Measurements from ENCODE around the gene MPZL3. TPM values are rescaled to one million over a fixed set of nuclear protein-coding genes. Genes with fewer than 3 reads are reported as not detected.
"Not testable (repeated sequence)": the region's sequence is repeated elsewhere in the genome, so short reads cannot be mapped to it uniquely, and the experiment has no call there.

Gene MPZL3
- total RNA-seq, 1 donor from 2014 or later = 8.5 TPM

GRCh38 chr11:118193910-118194566 is 58.1 kb downstream of the MPZL3 start:
- TF ChIP-seq EZH2 (IDR thresholded peaks at IDR 0.05; ENCODE audit: insufficient read depth, low read length) (no peak), CTCF (IDR thresholded peaks at IDR 0.05; ENCODE audit: insufficient read depth, low read depth, low read length) (no peak)
- no peaks in the 10 kb centered on the region for H3K4me1 ChIP-seq (ENCODE audit: insufficient read depth, low read length)
- no peak overlapping the region for H3K9ac ChIP-seq (ENCODE audit: low read length)
- H3K4me2 ChIP-seq (ENCODE audit: low read length) = no peak overlapping the region
- Mint-ChIP-seq H3K4me3 (ENCODE audit: unreplicated experiment) (no peak overlapping the region), H3K9me3 (ENCODE audit: unreplicated experiment) (peaks cover 3% of the 10 kb centered on the region), H3K4me1 (ENCODE audit: low read depth, unreplicated experiment) (peaks cover 13% of the 10 kb centered on the region), H3K27ac (ENCODE audit: unreplicated experiment) (no peak overlapping the region), H3K36me3 (ENCODE audit: low read depth, unreplicated experiment) (no peaks in the 10 kb centered on the region), H3K27me3 (ENCODE audit: low read depth, unreplicated experiment) (peaks cover 5% of the 10 kb centered on the region)
- no peak overlapping the region for H2AFZ ChIP-seq (ENCODE audit: low read depth, low read length)
- FAIRE-seq (no peak), DNase-seq (ENCODE audit: low read depth) (no peak)
- no peak overlapping the region for H3K4me3 ChIP-seq (ENCODE audit: insufficient read depth, low read depth, low read length)
- H3K36me3 ChIP-seq (ENCODE audit: insufficient read depth, low read length) = no peaks in the 10 kb centered on the region
- no peaks in the 10 kb centered on the region for H4K20me1 ChIP-seq (ENCODE audit: insufficient read depth, low read length)
- H3K9me3 ChIP-seq (ENCODE audit: insufficient read depth, low read depth, low read length) = no peaks in the 10 kb centered on the region
- no peak overlapping the region for H3K27ac ChIP-seq (ENCODE audit: low read depth, low read length)
- H3K27me3 ChIP-seq (ENCODE audit: insufficient read depth, low read length) = no peaks in the 10 kb centered on the region
- no peaks in the 10 kb centered on the region for H3K79me2 ChIP-seq (ENCODE audit: insufficient read depth, low read length)

- FAIRE-seq; H3K4me1 ChIP-seq (ENCODE audit: insufficient read depth, low read length); H3K79me2 ChIP-seq (ENCODE audit: insufficient read depth, low read length); H3K9me3 Mint-ChIP-seq (ENCODE audit: unreplicated experiment); H3K36me3 ChIP-seq (ENCODE audit: insufficient read depth, low read length); H4K20me1 ChIP-seq (ENCODE audit: insufficient read depth, low read length); H3K27ac Mint-ChIP-seq (ENCODE audit: unreplicated experiment); H3K9ac ChIP-seq (ENCODE audit: low read length); DNase-seq (ENCODE audit: low read depth); H2AFZ ChIP-seq (ENCODE audit: low read depth, low read length); H3K27me3 ChIP-seq (ENCODE audit: insufficient read depth, low read length); H3K9me3 ChIP-seq (ENCODE audit: insufficient read depth, low read depth, low read length); H3K4me3 ChIP-seq (ENCODE audit: insufficient read depth, low read depth, low read length); H3K4me3 Mint-ChIP-seq (ENCODE audit: unreplicated experiment); H3K4me2 ChIP-seq (ENCODE audit: low read length); H3K27ac ChIP-seq (ENCODE audit: low read depth, low read length); H3K27me3 Mint-ChIP-seq (ENCODE audit: low read depth, unreplicated experiment); H3K36me3 Mint-ChIP-seq (ENCODE audit: low read depth, unreplicated experiment): not testable (repeated sequence)
- peaks cover 13% of the 10 kb centered on the region for H3K4me1 Mint-ChIP-seq (ENCODE audit: low read depth, unreplicated experiment)
These were observed 59.3 kb downstream of the MPZL3 start for GRCh38 chr11:118192817-118193216.

GRCh38 chr11:118190942-118191506 is 61.1 kb downstream of the MPZL3 start:
- not testable (repeated sequence) for H3K9me3 ChIP-seq (ENCODE audit: insufficient read depth, low read depth, low read length); H3K36me3 ChIP-seq (ENCODE audit: insufficient read depth, low read length); DNase-seq (ENCODE audit: low read depth); H3K9ac ChIP-seq (ENCODE audit: low read length); H3K4me3 Mint-ChIP-seq (ENCODE audit: unreplicated experiment); H3K27ac Mint-ChIP-seq (ENCODE audit: unreplicated experiment); H4K20me1 ChIP-seq (ENCODE audit: insufficient read depth, low read length); H3K27me3 ChIP-seq (ENCODE audit: insufficient read depth, low read length); H2AFZ ChIP-seq (ENCODE audit: low read depth, low read length); H3K4me2 ChIP-seq (ENCODE audit: low read length); H3K4me3 ChIP-seq (ENCODE audit: insufficient read depth, low read depth, low read length); H3K79me2 ChIP-seq (ENCODE audit: insufficient read depth, low read length); FAIRE-seq; H3K4me1 ChIP-seq (ENCODE audit: insufficient read depth, low read length); H3K36me3 Mint-ChIP-seq (ENCODE audit: low read depth, unreplicated experiment); H3K27ac ChIP-seq (ENCODE audit: low read depth, low read length); H3K9me3 Mint-ChIP-seq (ENCODE audit: unreplicated experiment)
- peaks cover 16% of the 10 kb centered on the region for H3K4me1 Mint-ChIP-seq (ENCODE audit: low read depth, unreplicated experiment)
- H3K27me3 Mint-ChIP-seq (ENCODE audit: low read depth, unreplicated experiment) = peaks cover 18% of the 10 kb centered on the region

Data from astrocyte (in vitro differentiated cells and primary cell).